Measurements from ENCODE around the gene TMBIM1.

DNA sequence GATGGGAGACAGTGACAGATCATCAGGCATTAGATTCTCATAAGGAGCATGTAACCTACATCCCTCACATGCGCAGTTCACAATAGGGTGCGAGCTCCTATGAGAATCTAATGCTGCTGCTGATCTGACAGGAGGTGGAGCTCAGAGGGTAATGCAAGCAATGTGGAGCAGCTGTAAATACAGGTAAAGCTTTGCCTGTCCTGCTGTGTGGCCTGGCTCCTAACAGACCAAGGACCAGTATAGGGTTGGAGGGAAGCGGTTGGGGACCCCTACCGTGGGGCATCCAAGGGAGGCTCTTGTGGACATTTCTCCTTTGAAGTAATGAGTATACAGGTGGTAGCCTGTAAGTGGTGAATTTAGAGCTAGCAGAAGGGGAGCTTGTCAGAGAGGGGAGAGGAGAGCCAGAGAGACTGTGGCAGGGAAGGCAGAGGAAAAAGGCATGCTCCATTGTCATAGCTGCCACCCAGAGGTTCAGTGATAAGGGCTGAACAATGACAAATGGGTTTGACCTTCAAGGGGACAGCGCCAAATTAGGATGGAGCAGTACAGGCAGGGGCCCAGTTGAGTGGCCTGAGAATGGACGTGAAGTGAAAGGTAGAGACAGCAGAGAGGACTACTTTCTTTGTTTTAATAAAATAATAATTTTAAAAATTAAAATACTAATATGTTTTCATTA lies 15.2 kb upstream of the TMBIM1 start:
- TF ChIP-seq CTCF (IDR thresholded peaks at IDR 0.05) (no peak), POLR2A (IDR thresholded peaks at IDR 0.05) (no peak)
